Keratinocyte (primary cell): ENCODE data around the gene ARFIP1. TPM values are rescaled to one million over a fixed set of nuclear protein-coding genes. Genes with fewer than 3 reads are reported as not detected.

ENCODE experiments used
- DNase-seq: peaks from one replicate; pipeline ENCODE4 v3.0.0-alpha.2; 2011; ENCODE audit warnings: low read depth, missing footprints, low spot score
- FAIRE-seq: peaks from 2 replicates; lab custom pipeline; 2011; peaks lifted over from hg19 to GRCh38; lab: Jason Lieb, UNC
- H2AFZ ChIP-seq: 2 replicates; pipeline ENCODE4 v1.6.0; 2012; ENCODE audit warnings: low read length, control low read depth, inconsistent platforms; ENCODE audit not compliant: control insufficient read depth
- H3K27ac ChIP-seq: 2 replicates; pipeline ENCODE4 v1.5.1; 2011; ENCODE audit warnings: low read length; ENCODE audit not compliant: control insufficient read depth, insufficient read depth
- H3K27me3 ChIP-seq: 3 replicates; pipeline ENCODE4 v1.6.0; 2011; ENCODE audit warnings: low read length; ENCODE audit not compliant: control insufficient read depth, insufficient read depth; ENCODE audit errors: extremely low read depth
- H3K36me3 ChIP-seq, 2 experiments: 2 replicates in 1 of 2; 3 replicates in 1 of 2; pipeline ENCODE4 v1.5.1; 2011; ENCODE audit warnings: low read length in 2 of 2, mild to moderate bottlenecking in 1 of 2; ENCODE audit not compliant: control insufficient read depth in 2 of 2, insufficient read depth in 2 of 2; ENCODE audit errors: extremely low read depth in 1 of 2
- H3K4me1 ChIP-seq: 3 replicates; pipeline ENCODE4 v1.5.1; 2011; ENCODE audit warnings: low read length; ENCODE audit not compliant: control insufficient read depth, insufficient read depth; ENCODE audit errors: extremely low read depth
- H3K4me2 ChIP-seq: 3 replicates; pipeline ENCODE4 v1.6.0; 2011; ENCODE audit warnings: low read depth, low read length; ENCODE audit not compliant: control insufficient read depth, insufficient read depth; ENCODE audit errors: extremely low read depth
- H3K4me3 ChIP-seq, 3 experiments: fragments of 200-600 bp in 1 of 3; sonication (generic) in 1 of 3; 2 replicates in 2 of 3; 3 replicates in 1 of 3; pipeline ENCODE4 v1.5.1; 2011 to 2016; ENCODE audit warnings: low read length in 3 of 3, mild to moderate bottlenecking in 3 of 3, control low read depth in 2 of 3, inconsistent platforms in 1 of 3, low read depth in 1 of 3, mixed read lengths in 1 of 3, mixed run types in 1 of 3, moderate library complexity in 1 of 3; ENCODE audit not compliant: control insufficient read depth in 2 of 3, insufficient read depth in 2 of 3; ENCODE audit errors: extremely low read depth in 1 of 3
- H3K79me2 ChIP-seq: 2 replicates; pipeline ENCODE4 v1.6.0; 2012; ENCODE audit warnings: low read length; ENCODE audit not compliant: control insufficient read depth, insufficient read depth
- H3K9ac ChIP-seq: 3 replicates; pipeline ENCODE4 v1.6.0; 2011; ENCODE audit warnings: low read length; ENCODE audit not compliant: control insufficient read depth, insufficient read depth; ENCODE audit errors: extremely low read depth
- H3K9me1 ChIP-seq: 3 replicates; pipeline ENCODE4 v1.6.0; 2011; ENCODE audit warnings: low read length; ENCODE audit not compliant: control insufficient read depth, insufficient read depth; ENCODE audit errors: extremely low read depth
- H3K9me3 ChIP-seq: 2 replicates; pipeline ENCODE4 v1.5.1; 2012; ENCODE audit warnings: low read depth, low read length; ENCODE audit not compliant: control insufficient read depth
- H4K20me1 ChIP-seq: 3 replicates; pipeline ENCODE4 v1.6.0; 2011; ENCODE audit warnings: low read length; ENCODE audit not compliant: control insufficient read depth, insufficient read depth; ENCODE audit errors: extremely low read depth
- CTCF ChIP-seq, 3 experiments: IDR thresholded peaks in 1 of 3; conservative IDR thresholded peaks in 1 of 3; optimal IDR thresholded peaks in 1 of 3; 2 replicates in 2 of 3; 3 replicates in 1 of 3; pipeline versions ENCODE3 to v1.5.1; 2011; ENCODE audit warnings: low read length in 3 of 3, mild to moderate bottlenecking in 3 of 3, moderate library complexity in 2 of 3, control low read depth in 1 of 3, inconsistent platforms in 1 of 3; ENCODE audit not compliant: insufficient read depth in 2 of 3; ENCODE audit errors: extremely low read depth in 1 of 3
- EZH2 ChIP-seq: IDR thresholded peaks from one replicate; pipeline ENCODE4 v1.6.1; 2012; ENCODE audit warnings: inconsistent platforms, mild to moderate bottlenecking, low read length, moderate library complexity
- dilution Hi-C: fragments of 300-500 bp; cut with MboI; formaldehyde crosslinking; loops from one replicate; pipeline ENCODE4 v1.7.0; 2020; ENCODE audit warnings: low sequenced_read_pairs; ENCODE audit not compliant: extremely low pct_ligation_motif_present
- polyA plus RNA-seq, 5 experiments: library from polyadenylated mRNA; depleted of rRNA in 3 of 5; stranded (reverse) in 3 of 5; stranded (forward) in 1 of 5; unstranded in 1 of 5; fragments of >200 nt; gene quantifications; 1 replicate in 1 of 5; 2 replicates in 3 of 5; 3 replicates in 1 of 5; pipeline versions ENCODE4 v1.2.1 to v1.2.3, GENCODE V29; 2011 to 2012; ENCODE audit warnings: missing spikeins in 2 of 5, low read depth in 1 of 5, low replicate concordance in 1 of 5

The ARFIP1 gene
- polyA plus RNA-seq, 1 donor (not counting 4 experiments of a cell fraction or from before 2014, with no cell fraction given), result 44.4 TPM

GRCh38 chr4:152735396-152735859 is 44.3 kb upstream of the ARFIP1 start:
- Histone ChIP-seq H3K4me2 (no peak overlapping the region), H3K36me3 (no peaks in the 10 kb centered on the region), H3K27me3 (no peaks in the 10 kb centered on the region), H2AFZ (no peak overlapping the region), H3K9me1 (no peaks in the 10 kb centered on the region), H3K9ac (no peak overlapping the region), H3K4me1 (no peaks in the 10 kb centered on the region), H3K9me3 (no peaks in the 10 kb centered on the region), H3K79me2 (no peaks in the 10 kb centered on the region), H3K4me3 (no peak overlapping the region), H4K20me1 (no peaks in the 10 kb centered on the region), H3K27ac (no peak overlapping the region)
- FAIRE-seq, result peak; percentile 67
- dilution Hi-C loops, result no loop called here
- TF ChIP-seq EZH2 (no peak), CTCF (optimal IDR thresholded peaks at IDR 0.05 in 1 of 3, IDR thresholded peaks at IDR 0.05 in 1 of 3, conservative IDR thresholded peaks at IDR 0.05 in 1 of 3; ENCODE audit: extremely low read depth in 1 of 3, insufficient read depth in 2 of 3, low read length in 3 of 3) (peak in 2 of 3 experiments; percentile 28 to 53)
- no peak for DNase-seq

- FAIRE-seq, result no peak
- dilution Hi-C loops, result no loop called here
- Histone ChIP-seq H2AFZ (no peak overlapping the region), H3K9ac (no peak overlapping the region), H4K20me1 (no peaks in the 10 kb centered on the region), H3K27me3 (no peaks in the 10 kb centered on the region), H3K4me1 (no peaks in the 10 kb centered on the region), H3K36me3 (no peaks in the 10 kb centered on the region), H3K79me2 (no peaks in the 10 kb centered on the region), H3K4me2 (no peak overlapping the region), H3K9me1 (no peaks in the 10 kb centered on the region), H3K4me3 (no peak overlapping the region), H3K9me3 (no peaks in the 10 kb centered on the region), H3K27ac (no peak overlapping the region)
- TF ChIP-seq CTCF (optimal IDR thresholded peaks at IDR 0.05 in 1 of 3, IDR thresholded peaks at IDR 0.05 in 1 of 3, conservative IDR thresholded peaks at IDR 0.05 in 1 of 3; ENCODE audit: extremely low read depth in 1 of 3, insufficient read depth in 2 of 3, low read length in 3 of 3) (no peak), EZH2 (no peak)
- no peak for DNase-seq
Observed at GRCh38 chr4:152735906-152736305, 43.8 kb upstream of the ARFIP1 start.
